ENCODE results near the gene RABEPK.

Gene RABEPK

DNA sequence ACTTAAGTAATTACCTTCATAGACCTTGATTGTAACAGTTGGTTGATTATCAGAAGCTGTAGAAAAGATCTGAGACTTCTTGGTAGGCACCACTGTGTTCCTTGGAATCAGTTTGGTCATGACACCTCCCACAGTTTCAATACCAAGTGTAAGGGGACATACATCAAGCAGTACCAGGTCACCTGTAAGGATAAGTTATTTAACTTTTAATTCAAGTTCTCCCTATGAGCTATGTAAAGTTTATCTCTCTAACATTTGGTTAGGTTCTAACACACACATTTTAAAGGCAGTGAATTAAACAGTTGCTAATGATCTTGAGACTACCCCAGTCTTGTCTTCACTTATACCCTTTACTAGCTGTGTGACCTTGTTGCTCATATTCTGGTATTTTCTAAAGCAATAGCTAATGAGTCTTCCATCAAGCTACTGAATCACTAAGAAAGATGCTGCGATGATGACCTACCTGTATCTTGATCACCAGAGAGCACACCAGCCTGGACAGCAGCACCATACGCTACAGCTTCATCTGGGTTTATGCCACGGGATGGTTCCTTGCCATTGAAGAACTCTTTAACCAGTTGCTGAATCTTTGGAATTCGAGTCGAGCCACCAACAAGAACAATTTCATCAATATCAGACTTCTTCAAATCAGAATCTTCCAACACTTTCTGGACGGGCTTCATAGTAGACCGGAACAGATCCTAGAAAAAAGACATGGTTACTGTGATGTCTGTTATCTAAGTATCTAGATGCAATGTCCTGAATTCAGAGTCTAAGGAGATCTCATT lies 38.0 kb downstream of the RABEPK start:
- H3K36me3 ChIP-seq (ENCODE audit: control insufficient read depth, insufficient read depth, low read length, severe bottlenecking), result peaks cover 55% of the 10 kb centered on the region
- no peaks in the 10 kb centered on the region for H3K27me3 ChIP-seq (replicated peaks; ENCODE audit: control insufficient read depth, insufficient read depth, low read length)
- no peaks in the 10 kb centered on the region for H3K9me3 ChIP-seq (ENCODE audit: control insufficient read depth, low read length)
- H3K9ac ChIP-seq (ENCODE audit: low read length), result peak overlapping the region; percentile 18
- H3K4me1 ChIP-seq (ENCODE audit: control insufficient read depth, insufficient read depth, low read length), result peaks cover 63% of the 10 kb centered on the region
- peak overlapping the region; percentile 99 for H3K4me3 ChIP-seq (ENCODE audit: low read length)
- DNase-seq (ENCODE audit: low read depth), result no peak

DNA sequence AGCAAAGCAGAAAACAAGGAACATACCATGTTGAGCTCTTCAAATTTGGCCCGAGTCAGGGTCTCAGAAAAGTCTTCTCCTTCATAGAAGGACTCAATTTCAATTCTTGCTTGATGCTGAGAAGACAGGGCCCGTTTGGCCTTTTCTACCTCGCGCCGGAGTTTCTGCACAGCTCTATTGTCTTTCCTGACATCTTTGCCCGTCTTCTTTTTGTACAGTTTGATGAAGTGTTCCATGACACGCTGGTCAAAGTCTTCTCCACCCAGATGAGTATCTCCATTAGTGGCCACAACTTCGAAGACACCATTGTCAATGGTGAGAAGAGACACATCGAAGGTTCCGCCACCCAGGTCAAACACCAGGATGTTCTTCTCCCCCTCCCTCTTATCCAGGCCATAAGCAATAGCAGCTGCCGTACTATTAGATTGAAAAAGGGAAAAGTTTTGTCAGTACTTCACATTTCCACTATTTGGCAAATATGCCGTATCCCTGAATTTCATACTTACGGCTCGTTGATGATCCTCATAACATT lies 38.6 kb downstream of the RABEPK start:
- Histone ChIP-seq H3K9ac (ENCODE audit: low read length) (peak overlapping the region; percentile 96), H3K36me3 (ENCODE audit: control insufficient read depth, insufficient read depth, low read length, severe bottlenecking) (peaks cover 55% of the 10 kb centered on the region), H3K27me3 (replicated peaks; ENCODE audit: control insufficient read depth, insufficient read depth, low read length) (no peaks in the 10 kb centered on the region), H3K9me3 (ENCODE audit: control insufficient read depth, low read length) (no peaks in the 10 kb centered on the region), H3K4me3 (ENCODE audit: low read length) (peak overlapping the region; percentile 99), H3K4me1 (ENCODE audit: control insufficient read depth, insufficient read depth, low read length) (peaks cover 63% of the 10 kb centered on the region)
- no peak for DNase-seq (ENCODE audit: low read depth)

DNA sequence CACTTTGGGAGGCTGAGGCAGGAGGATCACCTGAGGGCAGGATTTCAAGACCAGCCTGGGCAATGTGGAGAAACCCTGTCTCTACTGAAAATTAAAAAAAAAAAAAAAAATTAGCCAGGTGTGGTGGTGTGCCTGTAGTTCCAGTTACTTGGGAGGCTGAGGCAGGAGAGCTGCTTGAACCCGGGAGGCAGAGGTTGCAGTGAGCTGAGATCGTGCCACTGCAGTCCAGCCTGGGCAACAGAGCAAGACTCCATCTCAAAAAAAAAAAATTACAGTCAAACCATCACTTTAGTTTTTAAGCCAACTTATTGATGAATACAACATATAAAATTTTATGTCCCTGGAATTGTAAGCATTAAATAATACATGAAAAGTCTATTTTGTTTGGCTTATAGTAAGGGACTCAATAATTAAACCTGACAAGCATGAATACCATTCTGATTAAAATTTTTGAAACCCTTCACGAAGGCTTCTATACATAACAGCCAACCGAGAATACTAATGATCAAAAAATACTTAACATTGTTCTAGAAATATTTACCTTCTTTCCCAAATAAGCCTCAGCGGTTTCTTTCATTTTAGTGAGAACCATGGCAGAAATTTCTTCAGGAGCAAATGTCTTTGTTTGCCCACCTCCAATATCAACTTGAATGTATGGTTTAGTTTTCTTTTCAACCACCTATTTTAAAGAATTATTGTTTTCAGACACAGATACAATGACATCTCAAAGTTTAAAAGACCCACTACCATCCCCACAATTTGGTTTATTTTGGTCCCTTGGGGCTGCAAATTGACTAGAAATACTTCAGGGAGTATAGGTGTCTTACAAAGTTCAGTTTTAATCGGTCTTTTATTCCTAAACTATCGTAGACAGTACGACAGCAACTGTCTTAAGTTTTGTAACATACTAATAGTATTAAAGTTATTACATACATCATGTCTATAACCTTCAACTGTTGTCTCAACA lies 39.6 kb downstream of the RABEPK start:
- Histone ChIP-seq H3K9me3 (ENCODE audit: control insufficient read depth, low read length) (no peaks in the 10 kb centered on the region), H3K4me1 (ENCODE audit: control insufficient read depth, insufficient read depth, low read length) (peaks cover 59% of the 10 kb centered on the region), H3K9ac (ENCODE audit: low read length) (peak overlapping the region; percentile 96), H3K27me3 (replicated peaks; ENCODE audit: control insufficient read depth, insufficient read depth, low read length) (no peaks in the 10 kb centered on the region), H3K36me3 (ENCODE audit: control insufficient read depth, insufficient read depth, low read length, severe bottlenecking) (peaks cover 51% of the 10 kb centered on the region), H3K4me3 (ENCODE audit: low read length) (peak overlapping the region; percentile 99)
- peak; percentile 15 for DNase-seq (ENCODE audit: low read depth)

DNA sequence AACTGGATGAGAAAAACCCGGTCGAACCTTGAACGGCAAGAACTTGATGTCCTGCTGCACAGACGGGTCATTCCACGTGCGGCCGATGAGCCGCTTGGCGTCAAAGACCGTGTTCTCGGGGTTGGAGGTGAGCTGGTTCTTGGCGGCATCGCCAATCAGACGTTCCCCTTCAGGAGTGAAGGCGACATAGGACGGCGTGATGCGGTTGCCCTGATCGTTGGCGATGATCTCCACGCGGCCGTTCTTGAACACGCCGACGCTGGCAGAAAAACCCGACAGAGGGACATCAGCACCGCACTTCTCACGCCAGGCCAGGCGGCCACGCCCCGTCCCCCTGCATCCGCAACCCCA lies 40.3 kb downstream of the RABEPK start:
- H3K27me3 ChIP-seq (replicated peaks; ENCODE audit: control insufficient read depth, insufficient read depth, low read length), result no peaks in the 10 kb centered on the region
- peaks cover 54% of the 10 kb centered on the region for H3K4me1 ChIP-seq (ENCODE audit: control insufficient read depth, insufficient read depth, low read length)
- H3K9me3 ChIP-seq (ENCODE audit: control insufficient read depth, low read length), result no peaks in the 10 kb centered on the region
- peak; percentile 60 for DNase-seq (ENCODE audit: low read depth)
- peak overlapping the region; percentile 99 for H3K4me3 ChIP-seq (ENCODE audit: low read length)
- H3K9ac ChIP-seq (ENCODE audit: low read length), result peak overlapping the region; percentile 96
- peaks cover 44% of the 10 kb centered on the region for H3K36me3 ChIP-seq (ENCODE audit: control insufficient read depth, insufficient read depth, low read length, severe bottlenecking)

DNA sequence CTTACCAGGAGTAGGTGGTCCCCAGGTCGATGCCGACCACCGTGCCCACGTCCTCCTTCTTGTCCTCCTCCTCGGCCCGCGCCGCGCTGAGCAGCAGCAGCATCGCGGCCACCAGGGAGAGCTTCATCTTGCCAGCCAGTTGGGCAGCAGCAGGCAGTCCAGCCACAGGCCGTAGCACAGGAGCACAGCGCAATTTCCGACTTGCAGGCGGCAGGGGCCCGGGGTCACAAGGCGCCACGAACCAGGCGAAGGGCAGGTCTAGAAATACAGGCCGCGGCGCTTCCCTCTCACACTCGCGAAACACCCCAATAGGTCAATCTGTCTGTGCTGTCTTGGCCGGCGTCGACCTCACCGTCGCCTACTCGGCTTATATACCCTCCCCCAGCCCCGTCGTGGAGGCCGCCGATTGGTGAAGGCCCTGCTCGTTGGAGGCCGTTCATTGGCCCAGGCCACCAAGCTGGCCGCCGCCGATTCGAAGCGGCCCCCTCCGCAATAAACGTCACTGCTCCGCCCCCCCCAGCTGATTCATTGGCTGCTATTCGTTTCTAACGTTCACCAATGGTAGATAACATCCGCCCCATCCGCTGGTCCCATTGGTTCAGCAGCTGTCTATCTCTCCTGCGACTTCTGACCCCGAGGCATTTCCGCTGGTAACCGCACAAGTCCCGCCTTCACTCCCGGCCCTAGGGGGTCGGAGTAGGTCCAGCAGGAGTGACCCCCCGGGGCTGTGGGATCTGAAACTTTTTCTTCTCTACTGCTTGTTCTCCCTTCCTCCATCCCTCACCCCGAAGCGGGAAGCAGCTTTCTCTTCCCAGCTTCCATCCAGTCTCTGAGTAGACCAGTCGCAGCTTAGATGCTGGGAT lies 40.9 kb downstream of the RABEPK start, which contains the start of gene HSPA5:
HSPA5 (minus strand) TSS at position 344 of the 863 bp plus-strand sequence; CDS start at position 127, 217 bp downstream.
- H3K36me3 ChIP-seq (ENCODE audit: control insufficient read depth, insufficient read depth, low read length, severe bottlenecking), result peaks cover 38% of the 10 kb centered on the region
- H3K4me1 ChIP-seq (ENCODE audit: control insufficient read depth, insufficient read depth, low read length), result peaks cover 49% of the 10 kb centered on the region
- peak within 1 kb of the TSS; percentile 99 for H3K9ac ChIP-seq (ENCODE audit: low read length)
- peak within 1 kb of the TSS; percentile 99 for H3K4me3 ChIP-seq (ENCODE audit: low read length)
- no peaks in the 10 kb centered on the region for H3K9me3 ChIP-seq (ENCODE audit: control insufficient read depth, low read length)
- H3K27me3 ChIP-seq (replicated peaks; ENCODE audit: control insufficient read depth, insufficient read depth, low read length), result no peaks in the 10 kb centered on the region
- peak; percentile 100 for DNase-seq (ENCODE audit: low read depth)

DNA sequence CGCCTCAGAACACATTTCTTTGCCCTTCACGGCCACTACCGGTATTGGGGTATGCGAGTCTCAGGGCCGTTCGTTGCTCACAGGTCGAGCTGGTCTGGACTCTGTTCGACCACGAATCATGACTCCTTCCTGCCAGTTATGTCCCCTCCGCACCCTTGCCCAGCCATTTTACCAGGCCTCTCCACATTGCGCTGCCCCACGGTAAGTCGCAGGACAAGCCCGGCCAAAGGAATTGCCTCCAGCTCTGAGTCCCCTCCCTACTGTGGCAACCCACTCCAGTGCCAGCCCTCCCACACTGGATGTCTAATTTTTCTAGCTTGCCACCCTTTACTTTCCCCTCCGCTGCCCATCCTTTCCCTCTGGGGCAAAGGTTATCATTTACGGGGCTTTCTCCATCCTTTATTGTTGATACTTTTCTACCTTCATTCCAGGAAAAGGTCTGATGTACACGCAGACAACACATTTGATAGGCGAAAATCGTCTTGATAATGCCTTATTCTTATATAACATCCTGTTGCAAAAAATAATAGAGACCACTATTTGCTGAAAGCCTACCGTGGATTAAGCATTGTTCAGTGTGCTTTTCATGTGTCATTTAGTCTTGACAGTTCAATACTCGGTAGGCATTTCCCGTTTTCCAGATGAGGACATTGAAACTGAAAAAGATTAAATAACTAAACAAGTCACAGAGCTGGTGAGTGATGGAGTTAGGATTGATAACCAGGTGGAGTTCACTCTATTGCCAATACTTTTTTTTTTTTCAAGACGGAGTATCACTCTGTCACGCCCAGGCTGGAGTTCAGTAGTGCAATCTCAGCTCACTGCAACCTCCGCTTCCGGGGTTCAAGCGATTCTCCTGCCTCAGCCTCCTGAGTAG lies 41.8 kb downstream of the RABEPK start:
- DNase-seq (ENCODE audit: low read depth), result no peak
- Histone ChIP-seq H3K4me1 (ENCODE audit: control insufficient read depth, insufficient read depth, low read length) (peaks cover 40% of the 10 kb centered on the region), H3K9ac (ENCODE audit: low read length) (peak overlapping the region; percentile 99)

DNA sequence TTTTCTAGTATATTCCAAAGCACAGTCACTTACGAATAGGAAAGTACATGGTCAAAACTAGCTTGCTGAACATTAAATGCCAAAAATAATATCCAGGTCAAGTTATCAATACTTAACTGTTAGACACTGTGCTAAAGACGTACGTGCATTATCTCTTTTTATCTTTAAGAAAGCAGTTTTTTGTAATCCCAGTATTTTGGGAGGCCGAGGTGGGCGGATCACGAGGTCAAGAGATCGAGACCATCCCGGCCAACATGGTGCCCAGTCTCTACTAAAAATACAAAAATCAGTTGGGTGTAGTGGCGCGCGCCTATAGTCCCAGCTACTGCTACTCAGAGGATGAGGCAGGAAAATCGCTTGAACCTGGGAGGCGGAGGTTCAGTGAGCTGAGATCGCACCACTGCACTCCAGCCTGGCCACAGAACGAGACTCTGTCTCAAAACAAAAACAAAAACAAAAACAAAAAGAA lies 43.5 kb downstream of the RABEPK start:
- DNase-seq (ENCODE audit: low read depth), result no peak
- no peaks in the 10 kb centered on the region for H3K27me3 ChIP-seq (replicated peaks; ENCODE audit: control insufficient read depth, insufficient read depth, low read length)
- H3K36me3 ChIP-seq (ENCODE audit: control insufficient read depth, insufficient read depth, low read length, severe bottlenecking), result peaks cover 12% of the 10 kb centered on the region
- peak overlapping the region; percentile 63 for H3K9ac ChIP-seq (ENCODE audit: low read length)
- H3K9me3 ChIP-seq (ENCODE audit: control insufficient read depth, low read length), result no peaks in the 10 kb centered on the region
- peaks cover 24% of the 10 kb centered on the region for H3K4me1 ChIP-seq (ENCODE audit: control insufficient read depth, insufficient read depth, low read length)
- H3K4me3 ChIP-seq (ENCODE audit: low read length), result no peak overlapping the region

More for the DNA sequence above, 41.8 kb downstream of the RABEPK start:
- Histone ChIP-seq H3K9me3 (ENCODE audit: control insufficient read depth, low read length) (no peaks in the 10 kb centered on the region), H3K36me3 (ENCODE audit: control insufficient read depth, insufficient read depth, low read length, severe bottlenecking) (peaks cover 29% of the 10 kb centered on the region), H3K4me3 (ENCODE audit: low read length) (peak overlapping the region; percentile 98), H3K27me3 (replicated peaks; ENCODE audit: control insufficient read depth, insufficient read depth, low read length) (no peaks in the 10 kb centered on the region)

DNA sequence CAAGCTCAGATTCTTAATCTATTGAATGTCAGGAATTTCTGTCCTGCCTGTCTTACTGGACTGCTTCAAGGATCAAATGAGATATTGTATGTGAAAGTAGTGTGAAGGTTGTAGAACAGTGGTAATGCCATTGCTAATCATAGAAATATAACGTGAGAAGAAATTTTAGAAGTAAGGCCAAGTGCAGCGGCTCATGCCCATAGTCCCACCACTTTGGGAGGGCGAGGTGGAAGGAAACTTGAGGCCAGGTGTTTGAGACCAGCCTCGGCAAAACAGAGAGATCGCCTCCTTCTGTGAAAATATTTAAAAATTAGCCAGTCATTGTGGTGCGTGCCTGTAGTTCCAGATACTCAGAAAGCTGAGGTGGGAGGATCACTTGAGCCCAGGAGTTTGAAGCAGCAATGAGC lies 45.9 kb downstream of the RABEPK start:
- Histone ChIP-seq H3K9ac (ENCODE audit: low read length) (no peak overlapping the region), H3K4me1 (ENCODE audit: control insufficient read depth, insufficient read depth, low read length) (peaks cover 17% of the 10 kb centered on the region), H3K9me3 (ENCODE audit: control insufficient read depth, low read length) (no peaks in the 10 kb centered on the region), H3K36me3 (ENCODE audit: control insufficient read depth, insufficient read depth, low read length, severe bottlenecking) (no peaks in the 10 kb centered on the region), H3K27me3 (replicated peaks; ENCODE audit: control insufficient read depth, insufficient read depth, low read length) (no peaks in the 10 kb centered on the region), H3K4me3 (ENCODE audit: low read length) (no peak overlapping the region)
- DNase-seq (ENCODE audit: low read depth), result no peak

DNA sequence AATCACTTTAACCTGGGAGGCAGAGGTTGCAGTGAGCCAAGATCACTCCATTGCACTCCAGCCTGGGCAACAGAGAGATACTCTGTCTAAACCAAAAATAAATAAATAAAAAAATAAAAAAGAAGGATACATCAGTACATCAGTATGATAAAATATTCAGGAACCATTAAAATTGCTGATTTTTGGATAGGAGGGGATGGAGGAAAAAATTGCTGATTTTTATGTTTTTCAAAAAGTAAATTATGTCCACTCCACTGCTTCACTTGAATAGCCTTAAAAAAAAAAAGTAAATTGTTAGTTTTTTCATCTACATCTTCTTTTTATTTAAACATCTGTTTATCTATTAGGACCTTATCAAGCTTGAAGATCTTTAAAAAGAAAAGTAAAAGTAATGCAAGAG lies 53.9 kb downstream of the RABEPK start:
- no peak for DNase-seq (ENCODE audit: low read depth)
- no peaks in the 10 kb centered on the region for H3K36me3 ChIP-seq (ENCODE audit: control insufficient read depth, insufficient read depth, low read length, severe bottlenecking)
- H3K4me3 ChIP-seq (ENCODE audit: low read length), result no peak overlapping the region
- no peak overlapping the region for H3K9ac ChIP-seq (ENCODE audit: low read length)
- H3K27me3 ChIP-seq (replicated peaks; ENCODE audit: control insufficient read depth, insufficient read depth, low read length), result no peaks in the 10 kb centered on the region
- no peaks in the 10 kb centered on the region for H3K9me3 ChIP-seq (ENCODE audit: control insufficient read depth, low read length)
- H3K4me1 ChIP-seq (ENCODE audit: control insufficient read depth, insufficient read depth, low read length), result peaks cover 3% of the 10 kb centered on the region
